Upper lobe of left lung (tissue), 6 donors: ENCODE measurements around the gene PTPRD. TPM values are rescaled to one million over a fixed set of nuclear protein-coding genes. Genes with fewer than 3 reads are reported as not detected.

Source experiments
- ATAC-seq, 2 donors: fragments of 200-7000 bp; cut with Tn5 transposase; one replicate each; pipeline ENCODE4 v1.9.1; 2022; ENCODE audit warnings: mild to moderate bottlenecking in 2 of 2, moderate library complexity in 2 of 2; ENCODE audit not compliant: low FRiP score in 2 of 2
- DNase-seq, 2 donors: peaks; one replicate each; pipeline ENCODE4 v3.0.0-alpha.2; 2019 to 2020
- H3K27ac ChIP-seq, 4 donors: fragments of 200-600 bp; sonication (generic); one replicate each; pipeline ENCODE4 v1.5.1; 2016 to 2019
- H3K27me3 ChIP-seq, 4 donors: fragments of 200-600 bp; sonication (generic); one replicate each; pipeline ENCODE4 v1.5.1; 2017 to 2019
- H3K36me3 ChIP-seq, 4 donors: fragments of 200-600 bp; sonication (generic); one replicate each; pipeline ENCODE4 v1.5.1; 2016 to 2019
- H3K4me1 ChIP-seq, 4 donors: fragments of 200-600 bp; sonication (generic); one replicate each; pipeline ENCODE4 v1.5.1; 2018 to 2019
- H3K4me3 ChIP-seq, 4 donors: fragments of 200-600 bp; sonication (generic); one replicate each; pipeline ENCODE4 v1.5.1; 2017 to 2019; ENCODE audit warnings: mild to moderate bottlenecking in 2 of 4, moderate library complexity in 1 of 4
- H3K9me3 ChIP-seq, 4 donors: fragments of 200-600 bp; sonication (generic); one replicate each; pipeline ENCODE4 v1.5.1; 2018 to 2019
- CTCF ChIP-seq, 6 experiments: fragments of 450-650 bp in 4 of 6; fragments of 200-600 bp in 2 of 6; sonication (generic) in 2 of 6; IDR thresholded peaks; one replicate each; pipeline ENCODE4 v1.5.1; 2016 to 2019; ENCODE audit warnings: antibody characterized with exemption in 6 of 6
- EP300 ChIP-seq, 4 donors: sonication (generic); formaldehyde crosslinking; IDR thresholded peaks; one replicate each; pipeline ENCODE4 v1.5.1; 2017; ENCODE audit warnings: antibody characterized with exemption in 4 of 4, control low read depth in 2 of 4
- POLR2A ChIP-seq, 4 donors: fragments of 450-650 bp; IDR thresholded peaks; one replicate each; pipeline ENCODE4 v1.5.1; 2016 to 2017; ENCODE audit warnings: antibody characterized with exemption in 4 of 4, mild to moderate bottlenecking in 2 of 4
- POLR2AphosphoS5 ChIP-seq, 2 donors: sonication (generic); formaldehyde crosslinking; IDR thresholded peaks; one replicate each; pipeline ENCODE4 v1.5.1; 2017; ENCODE audit warnings: antibody characterized with exemption in 2 of 2
- WGBS, 2 donors: methylation state at CpG; one replicate each; pipeline ENCODE4 v1.1.5; 2017 to 2018; 5-methylcytosine and 5-hydroxymethylcytosine counted together
- total RNA-seq, 6 donors: library from RNA; depleted of rRNA in 4 of 6; stranded (reverse); fragments of >200 nt in 4 of 6; gene quantifications; one replicate each; pipeline versions ENCODE4 v1.1.0 to v1.2.1, GENCODE V29; 2016 to 2021
- donor health status: DM: no; HTN: no; CAD: no; lungs with moderate emphysema.
- donor health status: DM: no; HTN: yes; CAD: no; lungs with severe emphysema.

Gene PTPRD
- total RNA-seq, 6 donors from 2014 or later: 7.4 to 46.1 (median 14.5) TPM

GRCh38 chr9:9790216-9790872, 822.5 kb downstream of the PTPRD start:
- ATAC-seq: no peak
- H3K27ac ChIP-seq: no peak overlapping the region
- TF ChIP-seq POLR2AphosphoS5 (IDR thresholded peaks at IDR 0.05): no peak
- peak in 5 of 6 experiments; percentile 36 to 48 (median 43) for TF ChIP-seq CTCF (IDR thresholded peaks at IDR 0.05)
- no peak for TF ChIP-seq POLR2A (IDR thresholded peaks at IDR 0.05)
- TF ChIP-seq EP300 (IDR thresholded peaks at IDR 0.05): no peak
- no peaks in the 10 kb centered on the region for H3K4me1 ChIP-seq
- no peaks in the 10 kb centered on the region for H3K27me3 ChIP-seq
- H3K9me3 ChIP-seq: no peaks in the 10 kb centered on the region
- no peak overlapping the region for H3K4me3 ChIP-seq
- 4 to 25% methylated on average over 1 of the region's 1 CpG for WGBS, 2 donors
- no peak for DNase-seq
- H3K36me3 ChIP-seq: no peaks in the 10 kb centered on the region

GRCh38 chr9:9783711-9784110, 829.1 kb downstream of the PTPRD start:
- 76 to 79% methylated on average over 4 of the region's 4 CpGs for WGBS, 2 donors
- DNase-seq (no peak), ATAC-seq (no peak)
- no peaks in the 10 kb centered on the region for H3K27me3 ChIP-seq
- TF ChIP-seq CTCF (IDR thresholded peaks at IDR 0.05) (no peak), POLR2AphosphoS5 (IDR thresholded peaks at IDR 0.05) (no peak), EP300 (IDR thresholded peaks at IDR 0.05) (no peak), POLR2A (IDR thresholded peaks at IDR 0.05) (no peak)
- H3K4me1 ChIP-seq: no peaks in the 10 kb centered on the region
- H3K4me3 ChIP-seq: no peak overlapping the region
- no peaks in the 10 kb centered on the region for H3K36me3 ChIP-seq
- H3K27ac ChIP-seq: no peak overlapping the region
- no peaks in the 10 kb centered on the region for H3K9me3 ChIP-seq

GRCh38 chr9:9783211-9783610, 829.6 kb downstream of the PTPRD start:
- no peak overlapping the region for H3K27ac ChIP-seq
- TF ChIP-seq POLR2A (IDR thresholded peaks at IDR 0.05) (no peak), EP300 (IDR thresholded peaks at IDR 0.05) (no peak), CTCF (IDR thresholded peaks at IDR 0.05) (no peak), POLR2AphosphoS5 (IDR thresholded peaks at IDR 0.05) (no peak)
- no peaks in the 10 kb centered on the region for H3K9me3 ChIP-seq
- 33 to 58% methylated on average over 2 of the region's 2 CpGs for WGBS, 2 donors
- H3K36me3 ChIP-seq: no peaks in the 10 kb centered on the region
- no peaks in the 10 kb centered on the region for H3K4me1 ChIP-seq
- no peak for ATAC-seq
- no peak overlapping the region for H3K4me3 ChIP-seq
- DNase-seq: no peak
- H3K27me3 ChIP-seq: no peaks in the 10 kb centered on the region

- ATAC-seq (peak in 1 of 2 donors; percentile 37), DNase-seq (no peak)
- Histone ChIP-seq H3K27me3 (no peaks in the 10 kb centered on the region), H3K4me1 (no peaks in the 10 kb centered on the region), H3K27ac (no peak overlapping the region), H3K9me3 (no peaks in the 10 kb centered on the region), H3K4me3 (no peak overlapping the region), H3K36me3 (no peaks in the 10 kb centered on the region)
- TF ChIP-seq POLR2A (IDR thresholded peaks at IDR 0.05): no peak
- no peak for TF ChIP-seq EP300 (IDR thresholded peaks at IDR 0.05)
- TF ChIP-seq CTCF (IDR thresholded peaks at IDR 0.05): no peak
- TF ChIP-seq POLR2AphosphoS5 (IDR thresholded peaks at IDR 0.05): no peak
- WGBS, 2 donors: 64 to 72% methylated on average over 4 to 6 of the region's 6 CpGs
Measured at GRCh38 chr9:9778293-9778692, 834.5 kb downstream of the PTPRD start.

GRCh38 chr9:9774471-9774870, 838.3 kb downstream of the PTPRD start:
- ATAC-seq (no peak), DNase-seq (no peak)
- no peaks in the 10 kb centered on the region for H3K36me3 ChIP-seq
- no peaks in the 10 kb centered on the region for H3K27me3 ChIP-seq
- H3K4me3 ChIP-seq: no peak overlapping the region
- no peaks in the 10 kb centered on the region for H3K9me3 ChIP-seq
- no peak overlapping the region for H3K27ac ChIP-seq
- H3K4me1 ChIP-seq: no peaks in the 10 kb centered on the region
- TF ChIP-seq POLR2AphosphoS5 (IDR thresholded peaks at IDR 0.05): no peak
- TF ChIP-seq EP300 (IDR thresholded peaks at IDR 0.05): no peak
- 85 to 91% methylated on average over 2 of the region's 2 CpGs for WGBS, 2 donors
